Stimulated activated CD4-positive, alpha-beta T cell treated with anti-CD3 and anti-CD28 coated beads, Interleukin-4, amount 100 ng/mL, for 1 hour (primary cell): ENCODE measurements around the gene CBX1.

Experiments
- DNase-seq: peaks from one replicate; pipeline ENCODE4 v3.0.0-alpha.2; 2020

Gene CBX1

GRCh38 chr17:48101012-48101720, at the start of gene CBX1:
CBX1 (minus strand) TSS chr17:48101478; CDS start chr17:48077004, 24,474 bp downstream.
- peak; percentile 95 for DNase-seq

GRCh38 chr17:48150597-48151001, 49.3 kb upstream of the CBX1 start:
- no peak for DNase-seq

- DNase-seq = no peak
These were observed 48.6 kb upstream of the CBX1 start for GRCh38 chr17:48149787-48150463.

- DNase-seq = no peak
These were observed 47.8 kb upstream of the CBX1 start for GRCh38 chr17:48148854-48149786.

- no peak for DNase-seq
These were observed 46.9 kb upstream of the CBX1 start for GRCh38 chr17:48148029-48148770.

GRCh38 chr17:48144976-48145798, 43.9 kb upstream of the CBX1 start:
- no peak for DNase-seq

GRCh38 chr17:48144231-48144630, 43.0 kb upstream of the CBX1 start:
- no peak for DNase-seq

- no peak for DNase-seq
These were observed 42.4 kb upstream of the CBX1 start for GRCh38 chr17:48143629-48144028.

GRCh38 chr17:48139944-48140343, 38.7 kb upstream of the CBX1 start:
- DNase-seq = no peak

GRCh38 chr17:48137656-48138055, 36.4 kb upstream of the CBX1 start:
- no peak for DNase-seq

- no peak for DNase-seq
These were observed 33.7 kb upstream of the CBX1 start for GRCh38 chr17:48134912-48135480.

- no peak for DNase-seq
These were observed 31.1 kb upstream of the CBX1 start for GRCh38 chr17:48132385-48132784.

- peak; percentile 19 for DNase-seq
These were observed 30.0 kb upstream of the CBX1 start for GRCh38 chr17:48131216-48131824.

GRCh38 chr17:48129981-48130380, 28.7 kb upstream of the CBX1 start:
- DNase-seq = no peak

- DNase-seq = no peak
These were observed 27.1 kb upstream of the CBX1 start for GRCh38 chr17:48128400-48128799.

- DNase-seq = no peak
These were observed 26.2 kb upstream of the CBX1 start for GRCh38 chr17:48127371-48128051.

GRCh38 chr17:48126532-48126850, 25.2 kb upstream of the CBX1 start:
- DNase-seq = no peak

GRCh38 chr17:48125829-48126531, 24.7 kb upstream of the CBX1 start:
- no peak for DNase-seq

GRCh38 chr17:48123776-48124388, 22.6 kb upstream of the CBX1 start:
- no peak for DNase-seq
